HCT116 (cell line): Measurements from ENCODE around the gene C1orf122.

Source experiments
- CTCF ChIP-seq, 3 experiments: fragments of 200-600 bp in 1 of 3; sonication (generic) in 1 of 3; IDR thresholded peaks in 2 of 3; conservative IDR thresholded peaks in 1 of 3; 2 replicates each; pipeline ENCODE4 v1.5.1; 2012 to 2017; ENCODE audit warnings: low read depth in 2 of 3, low read length in 2 of 3, antibody characterized with exemption in 1 of 3, borderline replicate concordance in 1 of 3, control low read depth in 1 of 3, mild to moderate bottlenecking in 1 of 3, mixed read lengths in 1 of 3, mixed run types in 1 of 3, moderate library complexity in 1 of 3; ENCODE audit not compliant: insufficient read depth in 1 of 3
- POLR2A ChIP-seq: IDR thresholded peaks from 2 replicates; pipeline ENCODE4 v1.7.0; 2011; ENCODE audit warnings: borderline replicate concordance; ENCODE audit not compliant: insufficient read depth, insufficient read length; ENCODE audit errors: extremely low read depth

- no peak for TF ChIP-seq CTCF (IDR thresholded peaks at IDR 0.05 in 2 of 3, conservative IDR thresholded peaks at IDR 0.05 in 1 of 3; ENCODE audit: borderline replicate concordance in 1 of 3, insufficient read depth in 1 of 3, low read depth in 2 of 3, low read length in 2 of 3)
- TF ChIP-seq POLR2A, result no peak
Measured at GRCh38 chr1:37782491-37782890, 25.1 kb upstream of the C1orf122 start.
